Hepatic stellate cell (primary cell): Measurements from ENCODE around the gene TRIM3.
"Not testable (repeated sequence)": the region's sequence is repeated elsewhere in the genome, so short reads cannot be mapped to it uniquely, and the experiment has no call there.

Experiments
- DNase-seq: peaks from one replicate; pipeline ENCODE4 v3.0.0; 2011; ENCODE audit warnings: low spot score

TRIM3 gene

DNA sequence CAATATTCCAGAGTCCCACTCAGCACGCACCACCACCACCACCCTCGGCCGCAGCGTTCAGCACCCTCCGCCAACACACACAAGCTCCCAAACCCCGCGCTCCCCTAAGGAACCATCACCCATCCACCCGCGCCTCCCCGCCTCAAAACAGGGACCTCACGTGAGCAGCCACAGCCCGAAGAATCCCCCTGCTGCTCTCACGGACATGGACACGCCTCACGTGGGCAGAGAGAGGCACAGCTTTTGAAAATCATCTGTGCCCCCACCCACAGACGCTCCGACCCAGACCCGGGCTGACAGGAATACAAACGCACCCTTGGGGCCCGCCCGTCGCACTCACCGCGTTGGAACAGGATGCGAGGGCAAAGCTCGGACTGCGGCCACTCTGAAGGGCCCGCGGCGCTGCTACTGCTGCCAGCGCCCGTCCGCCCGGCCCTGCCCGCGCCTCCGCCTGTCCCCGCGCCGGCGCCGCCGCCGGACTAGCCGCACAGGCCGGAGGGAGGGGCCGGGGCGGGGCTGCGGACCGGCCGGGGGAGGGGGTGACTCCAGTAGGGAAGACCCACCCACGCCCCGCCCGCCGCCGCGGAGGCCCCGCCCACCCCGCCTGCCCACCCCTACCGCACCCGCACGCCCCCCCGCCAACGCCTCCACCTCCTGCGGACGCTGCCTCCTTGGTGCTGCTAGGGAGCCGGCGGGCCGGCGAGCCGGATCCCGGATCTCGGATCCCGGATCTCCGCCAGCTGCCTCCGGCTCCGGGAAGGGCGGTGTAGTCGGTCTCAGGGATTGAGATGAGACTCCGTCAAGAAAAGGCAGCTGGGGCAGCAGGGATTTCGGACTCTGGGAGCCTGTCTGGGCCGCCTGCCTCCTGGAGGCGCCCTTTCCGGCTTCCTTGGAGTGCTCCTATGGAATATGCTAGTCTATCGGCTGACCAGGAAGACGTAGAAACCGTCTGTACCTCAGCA is at the start of gene TRIM3:
TSS of gene TRIM3 (minus strand) at position 491 of the 962 bp plus-strand sequence. CDS start 8,246 bp downstream, outside the sequence.
- DNase-seq = peak; percentile 97

DNA sequence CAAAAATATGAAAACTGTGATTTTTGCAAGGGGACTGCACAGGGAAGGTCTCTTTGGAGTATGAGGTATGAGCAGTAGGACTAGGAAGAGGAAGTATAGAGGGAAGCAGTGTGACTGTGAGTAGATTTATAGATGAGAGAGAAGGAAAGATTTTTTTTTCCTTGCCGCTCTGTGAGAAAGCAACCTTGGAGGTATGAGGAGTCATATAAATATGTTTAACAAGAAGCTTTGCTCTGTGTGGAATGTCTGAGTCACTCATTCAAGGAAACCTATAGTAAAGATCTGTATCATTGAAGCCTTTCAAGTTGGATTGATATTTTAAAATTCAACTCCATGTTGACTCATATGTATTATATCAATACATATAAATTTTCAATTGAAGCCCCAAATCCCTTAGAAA is 49.5 kb upstream of the TRIM3 start:
- DNase-seq = peak; percentile 17

DNA sequence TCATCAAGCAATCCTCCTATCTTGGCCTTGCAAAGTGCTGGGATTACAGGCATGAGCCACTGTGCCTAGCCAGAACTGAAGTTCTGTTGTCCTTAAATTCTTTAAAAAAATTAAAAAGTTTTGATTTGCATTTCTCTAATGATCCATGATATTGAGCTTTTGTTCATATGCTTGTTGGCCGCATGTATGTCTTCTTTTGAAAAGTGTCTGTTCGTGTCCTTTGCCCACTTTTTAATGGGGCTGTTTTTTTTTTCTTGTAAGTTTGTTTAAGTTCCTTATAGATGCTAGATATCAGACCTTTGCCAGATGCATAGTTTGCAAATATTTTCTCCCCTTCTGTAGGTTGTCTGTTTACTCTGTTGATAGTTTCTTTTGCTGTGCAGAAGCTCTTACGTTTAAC is 48.2 kb upstream of the TRIM3 start:
- DNase-seq = not testable (repeated sequence)

DNA sequence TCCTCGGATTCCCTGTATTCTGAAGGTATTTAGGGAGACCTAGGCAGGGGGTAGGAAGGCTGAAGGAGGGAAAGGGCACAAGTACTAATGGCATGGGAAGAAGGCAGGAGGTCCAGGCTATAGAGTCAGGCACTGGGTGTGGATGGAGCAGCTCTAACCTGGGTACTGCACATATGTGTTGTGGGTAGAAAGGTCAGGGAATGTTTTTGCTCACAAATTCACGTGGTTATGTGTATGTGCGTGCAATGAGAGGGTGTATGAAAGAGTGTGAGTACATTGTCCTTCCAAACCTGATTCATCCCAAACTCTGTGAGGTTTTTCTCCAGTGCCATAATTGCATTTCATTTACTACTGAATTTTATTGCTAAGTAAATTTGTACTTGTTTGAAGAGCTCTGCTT is 46.5 kb upstream of the TRIM3 start:
- DNase-seq = no peak

DNA sequence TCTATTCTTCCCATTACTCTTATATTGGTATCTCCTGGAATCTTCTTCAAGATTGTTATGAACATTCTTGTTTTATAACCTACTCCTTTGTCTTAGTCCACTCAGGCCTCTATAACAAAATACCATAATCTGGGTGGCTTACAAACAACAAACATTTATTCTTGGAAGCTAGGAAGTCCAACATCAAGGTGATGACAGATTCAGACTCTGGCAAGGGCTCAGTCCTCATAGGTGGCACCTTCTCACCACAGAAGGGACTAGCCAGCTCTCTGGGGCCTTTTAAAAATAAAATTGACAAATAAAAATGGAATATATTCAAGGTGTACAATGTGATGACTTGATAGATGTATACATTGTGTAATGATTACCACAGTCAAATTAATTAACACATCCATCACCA is 43.1 kb upstream of the TRIM3 start:
- no peak for DNase-seq

DNA sequence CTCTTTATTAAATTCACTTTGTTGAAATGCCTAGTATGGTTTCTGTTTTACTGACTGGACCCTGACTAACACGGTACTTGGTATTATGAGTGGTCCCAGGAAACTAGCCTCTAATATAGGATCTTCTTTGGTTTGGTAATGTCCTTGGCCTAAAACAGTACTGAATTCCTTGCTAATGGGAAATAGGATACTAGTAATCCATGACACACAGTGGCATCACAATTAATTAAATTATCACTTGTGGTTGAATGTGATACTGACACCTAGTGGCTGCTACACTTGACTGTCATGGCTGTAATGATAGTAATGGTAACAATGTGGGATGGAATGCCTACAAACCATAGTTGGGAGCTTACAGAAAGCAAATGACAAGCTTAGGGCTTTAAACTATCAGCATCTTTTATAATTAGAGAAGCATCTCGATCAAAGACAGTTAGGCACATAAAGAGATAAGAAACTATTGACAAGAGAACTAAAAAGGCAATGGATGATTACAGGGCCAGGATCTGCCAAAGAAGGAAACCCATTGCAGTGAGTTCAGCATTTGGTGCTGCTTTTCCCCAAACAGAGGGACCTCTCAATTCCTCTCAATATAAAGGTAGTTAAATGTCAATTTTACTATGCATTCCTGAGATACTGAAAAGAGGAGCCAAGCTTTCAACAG is 32.0 kb upstream of the TRIM3 start:
- DNase-seq = peak; percentile 21

DNA sequence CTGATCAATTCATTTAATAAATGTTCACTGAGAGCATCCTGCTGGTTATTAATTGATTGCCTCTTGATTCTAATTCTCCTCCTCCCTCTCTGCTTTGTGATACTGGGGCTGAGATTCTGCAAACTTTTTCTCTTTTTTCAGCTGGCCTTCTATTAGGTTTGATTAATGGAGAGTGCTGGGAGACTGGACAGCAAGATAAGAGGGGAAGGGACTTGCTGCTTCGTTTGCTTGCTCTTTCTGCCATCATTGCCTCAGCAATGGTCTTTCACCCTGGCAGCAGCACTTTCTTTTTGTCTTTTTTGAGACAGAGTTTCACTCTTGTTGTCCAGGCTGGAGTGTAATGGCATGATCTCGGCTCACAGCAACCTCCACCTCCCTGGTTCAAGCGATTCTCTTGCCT is 30.4 kb upstream of the TRIM3 start:
- no peak for DNase-seq

DNA sequence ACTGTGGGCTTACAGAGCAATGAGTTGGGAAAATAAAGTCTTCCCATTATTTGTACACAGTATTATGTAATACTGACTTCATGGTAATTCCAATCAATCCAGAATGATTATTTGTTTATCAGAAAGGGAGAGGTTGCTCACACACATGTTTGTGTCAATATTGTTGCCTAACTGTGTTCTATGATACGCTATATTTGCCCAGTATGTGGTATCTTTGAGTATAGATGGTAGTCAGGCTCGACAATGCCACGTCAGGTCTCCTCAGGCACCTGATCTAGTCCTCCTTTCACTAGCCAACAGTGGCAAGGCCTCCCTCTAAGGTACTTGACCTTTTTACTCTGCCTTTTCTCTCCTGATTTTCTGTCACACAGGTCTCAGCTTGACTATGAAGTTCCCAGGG is 28.6 kb upstream of the TRIM3 start:
- DNase-seq = no peak

DNA sequence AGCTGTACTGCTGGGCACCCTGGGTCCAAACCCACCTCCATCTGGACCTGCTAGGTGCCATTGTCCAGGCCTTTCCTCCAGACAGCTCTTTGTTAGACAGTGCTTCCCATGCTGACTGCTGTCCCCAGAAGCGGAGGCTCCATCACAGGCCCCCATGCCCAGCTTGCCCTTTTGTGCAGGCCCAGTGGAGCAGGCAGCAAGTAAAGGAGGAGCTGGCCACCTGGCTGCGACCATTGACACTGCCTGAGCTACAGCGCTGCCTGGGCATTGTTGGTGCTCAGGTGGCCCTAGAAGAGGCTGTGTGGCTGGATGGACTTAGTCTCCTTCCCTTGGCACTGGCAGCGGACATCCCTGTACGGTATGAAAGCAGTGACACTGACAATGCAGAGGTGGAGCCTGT is 24.8 kb upstream of the TRIM3 start:
- no peak for DNase-seq

DNA sequence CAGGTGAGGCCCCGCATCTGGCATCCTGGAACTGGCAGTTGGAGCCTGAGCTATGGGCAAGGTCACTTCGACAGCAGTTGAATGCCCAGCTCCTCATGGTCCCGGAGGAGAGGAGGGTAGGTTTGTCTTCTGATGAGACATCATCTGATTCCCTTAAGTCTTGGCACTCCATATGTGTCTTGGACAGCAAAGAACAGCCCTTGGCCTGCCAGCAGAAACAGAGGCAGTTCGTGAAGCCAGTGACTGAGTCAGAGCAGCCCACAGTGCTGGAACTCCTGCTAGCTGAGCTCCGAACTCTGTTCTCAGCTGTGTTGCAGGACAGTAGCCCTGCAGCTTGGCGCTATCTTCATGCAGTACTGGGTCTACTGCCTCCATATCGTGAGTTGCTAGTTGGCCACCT is 24.4 kb upstream of the TRIM3 start:
- no peak for DNase-seq

DNA sequence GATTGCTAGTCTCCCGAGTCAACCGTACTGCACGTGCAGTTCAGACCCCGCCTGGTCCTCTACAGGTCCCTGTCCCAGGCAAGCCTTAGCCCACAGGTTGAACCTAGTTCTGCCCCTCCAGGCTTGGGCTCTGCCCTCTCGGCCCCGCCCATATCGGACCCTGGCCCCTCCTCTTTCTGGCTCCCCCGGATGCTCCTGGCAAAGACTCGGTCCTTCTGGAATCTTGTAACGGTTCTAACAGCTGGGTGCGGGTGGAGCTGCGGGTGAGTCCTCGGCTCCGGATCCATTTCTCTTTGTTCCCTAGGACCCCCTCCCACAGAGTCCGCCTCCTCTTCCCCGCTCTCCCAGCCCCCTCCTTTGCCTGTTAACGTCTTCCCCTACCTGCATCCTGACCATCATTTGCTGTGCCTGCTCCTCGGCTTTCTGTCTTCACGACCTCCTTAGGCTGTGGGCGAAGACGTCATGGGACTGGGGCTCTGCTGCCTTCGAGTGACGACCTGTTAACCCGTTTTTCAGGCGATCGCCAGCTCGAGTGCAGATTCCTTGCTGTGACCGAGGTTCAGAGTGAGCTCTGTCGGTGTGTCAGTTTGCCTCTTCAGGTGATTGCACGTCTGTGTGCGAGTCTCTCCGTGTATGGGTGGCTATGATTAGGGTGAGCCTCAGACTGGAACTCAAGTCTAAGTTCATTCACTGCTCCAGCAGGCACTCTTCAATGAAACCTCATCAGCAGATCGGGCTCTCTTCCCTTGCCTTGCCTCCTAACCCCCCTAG is 23.5 kb upstream of the TRIM3 start, which contains the start of gene DNHD1:
TSS of gene DNHD1 (plus strand) at position 212 of the 771 bp plus-strand sequence. CDS start 936 bp downstream, outside the sequence.
- no peak for DNase-seq

DNA sequence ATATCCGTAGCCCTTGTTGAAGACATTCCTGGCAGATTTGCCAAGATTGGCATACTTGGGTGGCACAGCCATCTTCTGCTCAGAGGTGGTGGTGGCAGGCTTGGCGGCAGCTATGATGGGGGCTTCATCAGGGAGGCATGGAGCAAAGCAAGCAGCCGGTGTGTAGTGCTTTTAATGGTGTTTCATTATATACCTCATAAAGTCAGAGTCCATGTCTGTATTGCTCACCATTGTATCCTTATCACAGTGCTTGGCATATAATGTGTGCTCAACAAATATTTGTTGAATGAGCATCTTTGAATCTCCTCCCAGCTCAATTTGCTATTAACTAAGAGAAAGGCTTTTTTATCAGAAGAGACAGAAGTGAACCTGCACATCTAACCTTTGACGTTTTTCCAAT is 15.6 kb upstream of the TRIM3 start:
- no peak for DNase-seq

DNA sequence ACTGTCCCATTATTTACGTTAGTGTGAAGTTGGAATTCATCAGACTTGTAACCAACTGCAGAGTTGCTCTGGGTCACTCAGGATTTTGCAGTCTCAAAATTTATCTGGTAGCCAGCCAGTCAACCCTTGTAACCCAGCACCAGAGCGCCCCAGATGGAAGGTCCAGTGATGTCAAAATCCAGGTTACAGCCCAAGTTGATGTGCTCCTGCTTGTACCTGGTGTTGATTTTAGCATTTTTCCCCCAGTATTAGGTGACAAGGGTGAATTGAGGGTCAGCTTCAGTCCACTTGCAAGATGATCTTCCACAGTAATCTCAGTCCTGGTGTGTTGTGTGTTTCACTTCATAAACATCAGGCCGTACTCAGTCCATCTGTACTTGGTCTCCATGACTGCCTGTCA is 15.1 kb upstream of the TRIM3 start:
- DNase-seq = no peak

DNA sequence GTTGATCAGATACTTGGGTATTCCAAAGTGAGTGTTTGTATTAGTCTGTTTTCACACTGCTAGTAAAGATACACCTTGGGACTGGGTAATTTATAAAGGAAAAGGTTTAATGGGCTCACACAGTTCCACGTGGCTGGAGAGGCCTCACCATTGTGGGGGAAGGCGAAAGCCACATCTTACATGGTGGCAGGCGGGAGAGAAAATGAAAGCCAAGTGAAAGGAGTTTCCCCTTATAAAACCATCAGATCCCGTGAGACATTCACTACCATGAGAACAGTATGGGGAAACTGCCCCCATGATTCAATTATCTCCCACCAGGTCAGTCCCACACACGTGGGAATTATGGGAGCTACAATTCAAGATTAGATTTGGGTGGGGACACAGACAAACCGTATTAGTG is 14.6 kb upstream of the TRIM3 start:
- no peak for DNase-seq

DNA sequence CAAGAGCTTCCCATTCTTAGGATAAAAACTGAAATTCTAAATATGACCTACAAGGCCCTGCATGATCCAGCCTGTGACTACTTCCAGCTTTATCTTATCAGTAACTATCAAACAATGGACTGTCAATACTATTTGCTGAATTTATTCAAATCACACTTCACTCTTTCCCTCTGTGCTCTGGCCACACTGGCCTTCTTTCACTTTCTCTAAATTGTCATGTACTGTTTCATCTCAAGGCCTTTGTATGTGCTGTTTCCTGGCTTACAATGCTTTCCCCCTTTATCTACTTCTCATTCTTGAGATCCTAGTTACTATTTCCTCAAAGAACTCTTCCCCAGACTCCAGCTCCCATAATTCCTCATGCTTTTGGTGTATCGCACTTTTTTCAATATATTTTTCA is 13.2 kb upstream of the TRIM3 start:
- DNase-seq = no peak

DNA sequence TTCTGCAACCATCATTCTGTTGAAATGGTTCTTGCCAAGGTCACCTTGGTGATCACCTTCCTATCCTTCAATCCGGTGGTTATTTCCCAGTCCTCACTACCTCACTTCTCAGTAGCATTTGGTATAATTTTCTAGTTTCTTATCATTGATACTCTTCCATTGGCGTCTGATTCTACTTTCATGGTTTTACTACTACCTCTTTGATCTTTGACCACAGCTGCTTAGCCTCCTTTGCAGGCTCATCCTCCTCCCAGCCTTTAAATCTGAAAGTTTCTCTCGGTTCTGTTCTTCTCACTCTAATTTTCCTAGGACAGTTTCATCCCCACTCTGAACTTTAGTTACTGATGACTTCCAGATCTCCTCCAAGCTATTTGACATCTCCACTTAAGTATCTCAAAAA is 12.5 kb upstream of the TRIM3 start:
- DNase-seq = no peak

DNA sequence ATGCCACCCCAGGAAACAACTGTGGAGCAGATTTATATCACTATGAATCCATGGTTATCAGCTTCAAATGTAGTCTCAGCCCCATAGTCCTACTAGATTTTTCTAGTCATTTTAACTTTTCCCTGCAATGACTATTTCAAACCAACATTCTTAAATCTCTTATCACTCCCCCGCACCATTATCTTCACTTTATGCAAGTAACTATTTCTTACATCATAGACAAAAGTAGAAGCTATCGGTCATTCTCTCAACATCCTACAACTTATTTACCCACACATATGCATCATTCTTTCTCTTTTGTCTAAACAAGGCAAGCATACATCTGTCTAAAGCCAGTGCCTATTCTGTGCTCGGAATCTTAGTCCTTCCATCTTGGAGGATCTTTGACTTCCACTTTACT is 11.9 kb upstream of the TRIM3 start:
- DNase-seq = no peak

DNA sequence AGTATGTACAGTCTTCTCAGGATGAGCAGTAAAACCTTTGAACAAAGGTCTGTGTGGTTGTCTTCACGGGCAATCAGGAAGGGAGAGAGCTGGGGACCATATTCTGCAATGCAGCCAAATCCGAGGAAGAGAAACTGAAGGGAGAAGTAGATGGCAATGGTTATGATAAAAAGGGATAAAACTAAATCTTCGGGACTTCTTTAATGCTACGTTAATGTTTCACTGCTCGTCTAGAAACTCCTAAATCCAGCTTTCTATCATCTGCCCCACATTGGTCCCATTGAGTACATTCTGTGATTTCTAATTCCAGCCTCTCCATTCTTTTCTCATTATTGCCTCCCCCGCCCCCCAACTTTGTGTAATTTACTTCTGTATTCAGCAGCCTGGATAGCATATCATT is 9.3 kb upstream of the TRIM3 start:
- no peak for DNase-seq

DNA sequence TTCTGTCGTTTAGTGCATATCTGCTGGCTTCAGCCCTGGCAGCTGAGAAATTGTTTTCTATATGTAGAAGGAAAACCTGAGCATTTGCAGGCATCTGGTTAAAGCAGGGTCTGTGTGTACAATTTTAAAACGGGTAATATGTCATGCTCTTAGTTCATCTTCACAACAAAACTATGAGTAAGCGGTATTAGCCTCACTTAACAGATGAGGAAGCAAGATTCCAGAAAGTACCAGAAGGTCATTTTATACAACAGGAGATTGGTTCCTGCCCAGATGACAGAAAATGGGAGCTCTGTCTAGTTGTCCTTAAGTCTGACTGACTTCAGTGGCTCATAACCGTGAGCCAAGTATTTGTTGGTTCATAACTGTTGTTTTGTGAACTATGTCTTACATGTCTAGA is 8.7 kb upstream of the TRIM3 start:
- DNase-seq = no peak

DNA sequence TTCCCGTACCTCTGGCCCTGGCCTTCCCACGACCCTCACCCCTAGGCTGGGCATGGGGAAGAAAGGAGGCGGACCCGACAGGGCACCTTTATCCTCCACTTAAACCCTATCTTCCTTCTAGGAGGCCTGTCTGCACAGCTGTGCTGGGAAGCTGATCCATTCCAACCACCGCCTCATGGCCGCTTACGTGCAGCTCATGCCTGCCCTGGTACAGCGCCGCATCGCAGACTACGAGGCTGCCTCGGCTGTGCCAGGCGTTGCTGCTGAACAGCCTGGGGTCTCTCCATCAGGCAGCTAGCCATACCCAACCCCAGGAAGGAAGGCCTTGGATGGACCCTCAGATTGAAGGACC is 8.2 kb upstream of the TRIM3 start:
- no peak for DNase-seq

DNA sequence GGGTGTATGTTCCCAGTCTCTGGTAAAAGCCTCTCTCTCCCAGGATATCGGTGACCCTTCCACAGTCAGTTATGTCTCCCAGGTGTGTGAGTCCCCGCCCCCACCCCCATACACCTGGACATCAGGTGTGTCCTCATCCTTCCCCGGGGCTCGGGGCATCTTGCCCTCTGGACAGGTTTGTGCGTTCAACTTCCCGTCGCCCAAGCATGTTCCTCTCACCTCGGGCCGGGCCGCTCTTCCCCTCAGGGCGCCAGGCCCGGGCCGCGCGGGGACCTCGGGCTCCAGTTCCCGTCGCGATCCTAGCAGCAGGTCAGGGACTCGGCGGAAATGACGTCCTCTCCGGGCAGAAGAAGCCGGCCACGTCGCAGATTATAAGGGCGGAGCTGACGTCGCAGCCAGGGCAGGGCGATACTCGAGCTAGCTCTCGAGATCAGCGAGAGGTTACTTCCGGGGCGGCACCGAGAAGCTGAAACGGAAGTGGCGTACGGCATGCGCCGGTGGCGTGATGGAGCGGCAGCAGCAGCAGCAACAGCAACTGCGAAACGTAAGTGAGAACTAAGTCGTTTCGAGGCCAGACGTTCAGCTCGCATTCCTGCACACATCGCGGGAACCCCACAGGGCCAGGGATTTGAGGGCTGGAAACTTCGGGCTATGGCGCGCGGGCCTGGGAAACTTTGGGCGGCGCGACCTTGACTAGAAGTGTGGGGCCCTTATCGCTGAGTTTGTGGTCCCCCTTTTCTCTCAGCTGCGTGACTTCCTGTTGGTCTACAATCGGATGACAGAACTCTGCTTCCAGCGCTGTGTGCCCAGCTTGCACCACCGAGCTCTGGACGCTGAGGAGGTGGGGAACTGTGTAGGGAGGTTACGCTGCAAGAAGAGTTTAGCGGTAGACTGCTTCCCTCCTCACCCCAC is 7.5 kb upstream of the TRIM3 start, which contains the start of the genes ARFIP2 and TIMM10B:
TSS of gene ARFIP2 (minus strand) at position 320 of the 912 bp plus-strand sequence. CDS start 910 bp downstream, outside the sequence.
TSS of gene TIMM10B (plus strand) at position 490 of the 912 bp plus-strand sequence. CDS start at position 506, 16 bp downstream.
- peak; percentile 99 for DNase-seq
